ENCODE measurements around the gene MEX3A.
"Not testable (repeated sequence)": the region's sequence is repeated elsewhere in the genome, so short reads cannot be mapped to it uniquely, and the experiment has no call there.

MEX3A gene

DNA sequence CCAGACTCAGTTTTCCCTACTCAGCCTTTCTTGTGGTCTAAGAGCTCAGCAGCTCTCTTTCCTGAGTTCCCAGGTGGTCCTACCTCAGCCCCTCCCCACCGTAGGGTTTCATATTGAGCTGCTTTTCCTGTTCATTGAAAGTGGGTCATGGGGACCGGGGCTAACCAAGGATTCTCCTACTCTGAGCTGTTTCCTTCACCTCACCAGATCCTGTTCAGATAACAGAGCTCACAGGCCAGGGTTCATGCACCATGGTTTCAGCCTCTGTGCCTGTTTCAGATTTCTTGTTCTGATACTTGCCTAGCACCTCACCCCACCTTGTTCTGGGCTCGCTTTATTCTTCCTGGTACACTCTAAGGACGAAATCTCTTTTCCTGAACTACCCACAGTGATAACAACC, 37.2 kb downstream of the MEX3A start:
- Histone ChIP-seq H3K9me3 (replicated peaks; ENCODE audit: low read length) (no peaks in the 10 kb centered on the region), H3K27me3 (ENCODE audit: control insufficient read depth, insufficient read depth, low read length) (no peaks in the 10 kb centered on the region), H3K36me3 (ENCODE audit: insufficient read depth, low read length) (peaks cover 41% of the 10 kb centered on the region), H3K4me3 (ENCODE audit: low read length) (no peak overlapping the region), H3K4me1 (ENCODE audit: control insufficient read depth, insufficient read depth, low read length) (peaks cover 5% of the 10 kb centered on the region), H3K4me2 (ENCODE audit: low read length) (no peak overlapping the region), H3K9ac (ENCODE audit: low read depth, low read length) (no peak overlapping the region)

GRCh38 chr1:156042828-156043227, 39.4 kb downstream of the MEX3A start:
- Histone ChIP-seq H3K4me3 (ENCODE audit: low read length) (no peak overlapping the region), H3K4me2 (ENCODE audit: low read length) (no peak overlapping the region), H3K9me3 (replicated peaks; ENCODE audit: low read length) (no peaks in the 10 kb centered on the region), H3K4me1 (ENCODE audit: control insufficient read depth, insufficient read depth, low read length) (peaks cover 5% of the 10 kb centered on the region), H3K36me3 (ENCODE audit: insufficient read depth, low read length) (peaks cover 22% of the 10 kb centered on the region), H3K9ac (ENCODE audit: low read depth, low read length) (no peak overlapping the region), H3K27me3 (ENCODE audit: control insufficient read depth, insufficient read depth, low read length) (no peaks in the 10 kb centered on the region)

GRCh38 chr1:156034991-156035390, 47.3 kb downstream of the MEX3A start:
- not testable (repeated sequence) for H3K27me3 ChIP-seq (ENCODE audit: control insufficient read depth, insufficient read depth, low read length); H3K9ac ChIP-seq (ENCODE audit: low read depth, low read length); H3K4me3 ChIP-seq (ENCODE audit: low read length); H3K4me1 ChIP-seq (ENCODE audit: control insufficient read depth, insufficient read depth, low read length); H3K36me3 ChIP-seq (ENCODE audit: insufficient read depth, low read length); H3K4me2 ChIP-seq (ENCODE audit: low read length); H3K9me3 ChIP-seq (replicated peaks; ENCODE audit: low read length)

GRCh38 chr1:156033011-156033410, 49.3 kb downstream of the MEX3A start:
- H3K36me3 ChIP-seq (ENCODE audit: insufficient read depth, low read length): no peaks in the 10 kb centered on the region
- H3K4me3 ChIP-seq (ENCODE audit: low read length): no peak overlapping the region
- H3K4me1 ChIP-seq (ENCODE audit: control insufficient read depth, insufficient read depth, low read length): peaks cover 5% of the 10 kb centered on the region
- no peak overlapping the region for H3K9ac ChIP-seq (ENCODE audit: low read depth, low read length)
- H3K27me3 ChIP-seq (ENCODE audit: control insufficient read depth, insufficient read depth, low read length): no peaks in the 10 kb centered on the region
- H3K4me2 ChIP-seq (ENCODE audit: low read length): no peak overlapping the region
- H3K9me3 ChIP-seq (replicated peaks; ENCODE audit: low read length): no peaks in the 10 kb centered on the region

GRCh38 chr1:156026588-156026987, 55.7 kb downstream of the MEX3A start:
- H3K27me3 ChIP-seq (ENCODE audit: control insufficient read depth, insufficient read depth, low read length): no peaks in the 10 kb centered on the region
- H3K4me1 ChIP-seq (ENCODE audit: control insufficient read depth, insufficient read depth, low read length): no peaks in the 10 kb centered on the region
- no peaks in the 10 kb centered on the region for H3K36me3 ChIP-seq (ENCODE audit: insufficient read depth, low read length)
- no peak overlapping the region for H3K4me2 ChIP-seq (ENCODE audit: low read length)
- H3K9ac ChIP-seq (ENCODE audit: low read depth, low read length): no peak overlapping the region
- no peak overlapping the region for H3K4me3 ChIP-seq (ENCODE audit: low read length)
- no peaks in the 10 kb centered on the region for H3K9me3 ChIP-seq (replicated peaks; ENCODE audit: low read length)

DNA sequence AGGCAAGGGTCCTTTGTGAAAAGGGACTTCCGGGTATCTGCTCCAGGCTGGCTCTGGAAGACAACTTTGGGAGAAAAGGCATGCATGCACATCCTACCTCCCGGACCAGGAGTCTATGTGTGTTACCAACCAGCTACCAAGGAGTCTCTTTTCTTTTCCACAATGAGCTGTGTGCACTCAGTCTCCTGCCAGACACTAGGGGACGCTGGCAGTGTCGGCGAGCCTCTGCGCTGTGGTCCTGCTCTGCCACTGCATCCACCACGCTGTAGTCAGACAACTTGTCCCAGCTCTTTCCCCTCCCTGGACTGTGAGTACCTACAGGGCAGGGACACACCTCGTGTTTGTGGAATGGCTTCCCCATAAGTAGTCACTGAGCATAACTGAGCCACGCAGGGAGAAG, 56.4 kb downstream of the MEX3A start:
- no peaks in the 10 kb centered on the region for H3K4me1 ChIP-seq (ENCODE audit: control insufficient read depth, insufficient read depth, low read length)
- no peaks in the 10 kb centered on the region for H3K27me3 ChIP-seq (ENCODE audit: control insufficient read depth, insufficient read depth, low read length)
- no peaks in the 10 kb centered on the region for H3K9me3 ChIP-seq (replicated peaks; ENCODE audit: low read length)
- H3K36me3 ChIP-seq (ENCODE audit: insufficient read depth, low read length): no peaks in the 10 kb centered on the region
- no peak overlapping the region for H3K4me3 ChIP-seq (ENCODE audit: low read length)
- H3K9ac ChIP-seq (ENCODE audit: low read depth, low read length): no peak overlapping the region
- no peak overlapping the region for H3K4me2 ChIP-seq (ENCODE audit: low read length)

DNA sequence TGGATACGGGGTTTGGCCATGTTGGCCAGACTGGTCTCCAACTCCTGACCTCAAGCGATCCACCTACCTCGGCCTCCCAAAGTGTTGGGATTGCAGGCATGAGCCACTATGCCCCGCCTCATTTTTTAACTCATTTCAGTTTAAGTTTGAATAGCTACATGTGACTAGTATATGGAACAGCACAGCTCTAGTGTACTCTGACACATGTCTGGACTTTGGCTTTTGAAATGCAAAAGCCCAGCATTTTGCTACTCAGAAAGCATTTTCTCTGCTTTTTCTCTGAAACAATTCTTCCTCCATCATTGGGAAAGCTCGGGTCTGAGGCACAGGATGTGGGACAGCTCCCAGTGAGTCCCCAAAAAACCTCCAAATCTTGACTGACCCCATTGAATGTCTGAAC, 57.5 kb downstream of the MEX3A start:
- H3K4me2 ChIP-seq (ENCODE audit: low read length): no peak overlapping the region
- H3K36me3 ChIP-seq (ENCODE audit: insufficient read depth, low read length): peaks cover under 1% of the 10 kb centered on the region
- H3K4me1 ChIP-seq (ENCODE audit: control insufficient read depth, insufficient read depth, low read length): peaks cover 3% of the 10 kb centered on the region
- H3K9me3 ChIP-seq (replicated peaks; ENCODE audit: low read length): no peaks in the 10 kb centered on the region
- H3K9ac ChIP-seq (ENCODE audit: low read depth, low read length): no peak overlapping the region
- H3K27me3 ChIP-seq (ENCODE audit: control insufficient read depth, insufficient read depth, low read length): no peaks in the 10 kb centered on the region
- H3K4me3 ChIP-seq (ENCODE audit: low read length): no peak overlapping the region
